GM12801 (cell line): ENCODE results near the gene POLD2.

Source experiments
- TF ChIP-seq, protein P1 (sequence below): IDR thresholded peaks from one replicate; pipeline ENCODE4 v1.5.1; 2011; ENCODE audit warnings: control low read depth; ENCODE audit not compliant: insufficient read length; ENCODE audit errors: extremely low read depth

Gene POLD2

DNA sequence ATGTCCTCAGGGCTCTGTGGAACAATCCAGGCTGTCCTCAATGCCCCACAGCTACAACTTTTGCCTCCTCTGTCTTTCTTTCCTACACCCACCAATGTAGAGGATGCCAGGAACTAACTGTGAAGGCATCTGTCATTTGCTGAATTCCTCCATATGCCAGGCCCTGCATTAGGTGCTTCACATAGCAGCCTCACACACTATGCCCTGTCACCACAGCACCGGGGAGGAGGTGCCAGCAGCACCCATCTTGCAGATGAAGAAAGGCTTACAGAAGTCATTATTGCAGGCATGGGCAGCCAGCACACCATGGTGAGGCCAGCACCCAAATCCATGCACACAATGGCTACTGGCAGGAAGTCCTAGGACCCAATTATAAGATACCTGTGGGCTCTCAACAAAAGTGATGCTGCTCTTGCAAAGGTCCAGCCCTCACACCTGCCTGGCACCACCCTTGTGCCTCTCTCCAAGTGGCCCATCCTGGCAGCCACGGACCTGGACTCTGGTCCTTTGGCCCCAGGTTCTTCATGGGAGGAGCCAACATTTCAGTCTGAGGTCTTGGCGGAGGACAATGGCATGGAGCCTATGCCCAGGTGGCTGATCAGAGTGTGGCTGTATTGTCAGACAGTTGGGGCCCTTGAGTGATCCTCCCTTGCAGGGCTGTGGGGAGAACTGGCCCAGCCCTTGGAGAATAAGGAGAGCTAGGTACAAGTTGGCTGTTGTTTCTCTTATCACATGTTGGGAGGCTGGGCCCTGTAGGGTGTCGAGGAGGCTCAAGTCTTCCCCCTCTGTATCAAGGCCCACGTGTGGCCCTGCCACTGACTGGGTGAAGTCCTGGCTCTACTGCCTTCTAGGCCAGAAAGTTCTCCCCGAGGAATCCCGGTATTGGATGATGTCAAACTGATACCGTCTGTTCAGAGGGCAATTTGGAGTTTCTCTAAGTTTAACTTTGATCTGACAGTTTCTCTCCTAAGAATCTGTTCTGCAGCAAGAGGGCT is 32.1 kb upstream of the POLD2 start:
- TF ChIP-seq, protein P1, sequence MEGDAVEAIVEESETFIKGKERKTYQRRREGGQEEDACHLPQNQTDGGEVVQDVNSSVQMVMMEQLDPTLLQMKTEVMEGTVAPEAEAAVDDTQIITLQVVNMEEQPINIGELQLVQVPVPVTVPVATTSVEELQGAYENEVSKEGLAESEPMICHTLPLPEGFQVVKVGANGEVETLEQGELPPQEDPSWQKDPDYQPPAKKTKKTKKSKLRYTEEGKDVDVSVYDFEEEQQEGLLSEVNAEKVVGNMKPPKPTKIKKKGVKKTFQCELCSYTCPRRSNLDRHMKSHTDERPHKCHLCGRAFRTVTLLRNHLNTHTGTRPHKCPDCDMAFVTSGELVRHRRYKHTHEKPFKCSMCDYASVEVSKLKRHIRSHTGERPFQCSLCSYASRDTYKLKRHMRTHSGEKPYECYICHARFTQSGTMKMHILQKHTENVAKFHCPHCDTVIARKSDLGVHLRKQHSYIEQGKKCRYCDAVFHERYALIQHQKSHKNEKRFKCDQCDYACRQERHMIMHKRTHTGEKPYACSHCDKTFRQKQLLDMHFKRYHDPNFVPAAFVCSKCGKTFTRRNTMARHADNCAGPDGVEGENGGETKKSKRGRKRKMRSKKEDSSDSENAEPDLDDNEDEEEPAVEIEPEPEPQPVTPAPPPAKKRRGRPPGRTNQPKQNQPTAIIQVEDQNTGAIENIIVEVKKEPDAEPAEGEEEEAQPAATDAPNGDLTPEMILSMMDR = no peak

DNA sequence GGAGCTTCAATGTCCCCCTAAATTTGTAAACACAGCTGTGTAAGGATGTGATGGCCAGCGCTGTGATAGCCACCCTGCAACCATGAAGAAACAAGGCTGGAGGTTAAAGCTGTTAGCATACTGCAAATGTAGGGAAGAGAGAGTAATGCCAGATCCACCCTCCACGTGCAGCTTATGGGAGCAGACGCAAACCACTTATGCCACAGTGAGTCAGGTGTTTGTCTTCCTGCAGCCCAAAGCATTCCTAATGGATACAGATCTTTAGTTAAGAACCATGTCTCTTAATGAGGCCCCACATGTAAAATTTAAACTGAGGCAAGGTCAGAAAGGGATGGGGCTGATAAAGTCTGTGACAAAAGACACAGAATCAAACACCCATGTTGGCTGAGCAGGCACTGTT is 31.4 kb upstream of the POLD2 start:
- TF ChIP-seq, protein P1 = no peak

DNA sequence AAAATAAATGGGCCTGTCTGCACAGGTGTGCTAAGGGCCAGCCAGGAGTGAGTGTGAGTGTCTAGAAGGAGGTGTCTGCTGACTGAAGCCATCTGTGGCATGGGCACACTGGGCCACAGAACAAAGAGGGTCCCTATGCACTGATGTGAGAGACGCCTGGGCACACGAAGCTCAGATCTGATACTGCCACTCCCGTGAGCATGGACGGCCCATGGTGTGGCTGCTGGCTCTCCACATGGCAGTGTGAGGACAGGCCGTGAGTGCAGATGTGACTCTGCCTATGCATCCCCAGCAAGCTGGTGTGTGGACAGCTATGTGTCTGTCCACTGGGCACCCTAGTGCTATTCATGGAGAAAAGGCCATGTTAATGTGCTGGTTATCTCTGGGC is 30.6 kb upstream of the POLD2 start:
- TF ChIP-seq, protein P1 = no peak

DNA sequence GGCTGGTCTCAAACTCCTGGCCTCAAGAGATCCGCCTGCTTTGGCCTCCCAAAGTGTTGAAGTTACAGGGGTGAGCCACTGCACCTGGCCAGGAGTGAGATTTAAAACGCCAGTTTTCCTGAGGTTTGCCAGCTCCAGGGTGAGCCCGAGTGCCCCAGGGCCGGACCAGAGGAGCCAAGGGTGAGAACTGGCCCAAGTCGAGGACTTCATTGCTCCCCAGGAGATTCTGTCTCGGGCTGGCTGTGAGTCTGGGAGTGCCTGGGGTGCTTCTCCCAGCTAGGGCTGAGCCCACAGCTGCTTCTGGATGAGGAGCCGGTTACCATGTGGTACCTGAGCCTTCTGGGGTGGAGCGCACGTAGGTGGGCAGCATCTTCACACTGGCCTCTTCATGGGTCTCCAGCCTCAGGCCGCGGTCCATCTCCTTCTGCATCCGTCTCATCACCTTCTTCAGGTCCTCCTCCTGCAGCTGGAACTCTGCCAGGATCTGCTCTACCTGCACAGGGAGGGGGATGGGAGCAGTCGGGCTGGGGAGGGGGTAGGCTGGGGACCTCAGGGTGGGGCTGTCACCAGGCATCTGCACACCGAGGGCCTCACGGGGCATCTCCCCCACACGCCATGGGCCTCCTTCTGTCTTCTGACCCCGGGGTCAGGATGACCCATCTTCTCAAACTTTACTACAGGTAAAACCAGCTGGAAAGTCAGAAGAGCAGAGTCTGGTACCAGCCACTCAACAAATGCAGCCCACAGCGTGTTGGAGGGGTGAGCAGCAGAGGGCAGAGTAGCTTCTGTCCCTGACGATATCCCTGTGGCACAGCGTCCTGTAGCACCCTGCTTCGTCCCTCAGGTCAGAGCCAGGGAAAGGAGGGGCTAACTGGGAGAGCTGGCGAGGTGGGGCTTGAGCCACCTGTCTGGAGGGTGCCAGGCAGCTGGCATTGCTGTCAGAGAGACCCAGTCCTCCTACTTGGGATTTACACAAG is 29.9 kb upstream of the POLD2 start:
- TF ChIP-seq, protein P1 = no peak

DNA sequence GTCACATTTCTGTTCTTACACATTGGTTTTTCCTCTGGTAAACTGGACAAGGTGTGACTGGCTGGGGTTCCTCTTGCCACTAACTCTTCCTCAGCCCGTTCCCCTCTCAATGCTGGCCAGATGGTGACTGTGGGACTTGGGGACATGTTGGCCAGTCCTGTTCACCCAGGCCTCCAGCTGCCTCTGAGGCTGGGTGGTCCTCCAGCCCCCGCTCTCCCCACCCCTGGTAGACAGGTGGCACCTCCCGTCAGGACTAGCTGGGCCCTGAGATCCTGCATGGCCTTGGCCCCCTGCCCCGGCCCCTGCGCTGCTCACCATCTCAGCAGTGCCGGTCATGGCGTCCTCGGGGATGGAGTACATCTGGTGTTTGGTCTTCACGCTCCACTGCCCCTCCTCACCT is 28.6 kb upstream of the POLD2 start:
- TF ChIP-seq, protein P1 = no peak

DNA sequence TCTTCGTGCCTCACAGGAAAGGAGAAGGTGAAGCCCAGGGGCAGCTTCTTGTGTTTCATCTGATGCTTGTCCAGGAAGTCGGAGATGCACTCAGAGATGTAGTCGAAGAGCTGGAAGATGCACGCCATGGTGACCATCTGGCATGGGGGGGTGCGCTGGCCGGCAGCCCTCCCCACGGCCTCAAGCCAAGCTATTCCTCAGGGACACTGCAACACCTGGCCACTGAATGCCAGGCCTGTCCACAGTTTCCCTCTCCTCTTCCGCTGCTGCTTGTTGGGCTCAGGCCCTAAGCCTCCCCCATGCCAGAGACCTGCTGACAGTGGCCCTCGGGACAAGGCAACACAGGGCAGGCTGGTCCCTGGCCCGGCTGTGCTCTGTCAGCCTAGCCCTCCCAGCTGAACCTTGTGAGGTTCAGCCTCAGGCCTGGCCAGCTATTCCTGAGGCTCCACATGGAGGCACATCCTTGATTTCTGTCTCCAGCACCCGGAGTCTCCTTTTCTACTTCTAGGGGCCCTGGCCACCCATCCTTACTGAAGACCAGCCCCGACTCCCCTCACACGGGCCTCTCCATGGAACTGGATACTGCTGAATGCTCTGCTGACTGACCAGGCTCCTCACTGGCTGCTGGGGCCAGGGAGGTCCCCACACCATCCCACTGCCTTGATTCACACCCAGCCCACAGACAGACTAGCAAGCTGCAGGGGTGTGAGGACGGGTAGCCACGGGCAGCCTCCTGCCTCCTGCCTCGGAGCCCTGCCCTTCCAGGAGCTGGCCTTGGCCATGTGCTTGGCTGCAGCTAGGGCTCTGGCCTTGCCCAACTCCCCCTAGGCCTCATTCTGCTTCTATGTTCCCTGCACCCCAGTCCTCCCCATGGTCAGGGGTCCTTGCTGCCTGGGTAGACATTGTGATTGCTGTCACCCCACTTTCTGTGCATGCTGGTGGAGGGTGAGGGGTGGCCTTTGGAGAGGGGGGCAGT is 27.9 kb upstream of the POLD2 start:
- TF ChIP-seq, protein P1 = no peak
